ENCODE measurements around the gene C1orf122.

Gene C1orf122

GRCh38 chr1:37844536-37844935, 36.9 kb downstream of the C1orf122 start:
- no peak for DNase-seq (ENCODE audit: low read depth in 2 of 3, low spot score in 1 of 3)

GRCh38 chr1:37845049-37845646, 37.6 kb downstream of the C1orf122 start:
- no peak for DNase-seq (ENCODE audit: low read depth in 2 of 3, low spot score in 1 of 3)

DNA sequence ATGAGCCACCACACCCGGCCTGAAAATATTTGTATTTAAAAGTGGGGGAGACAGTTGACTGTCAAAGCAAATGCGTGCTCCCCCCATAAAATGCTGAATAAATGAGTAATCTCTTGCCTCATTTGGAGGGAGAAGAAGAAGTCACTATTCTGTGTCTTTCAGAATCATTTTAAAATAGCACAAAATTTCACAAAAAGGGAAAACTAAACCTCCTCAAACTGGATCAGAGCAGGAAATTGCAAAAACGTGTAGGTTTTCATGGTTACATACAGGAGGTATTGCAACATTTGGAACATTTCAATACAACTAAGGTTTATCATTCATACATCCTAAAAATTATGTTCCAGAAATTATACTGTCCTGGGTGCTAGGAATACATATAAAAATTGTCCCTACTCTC, 38.2 kb downstream of the C1orf122 start:
- DNase-seq (ENCODE audit: low read depth in 2 of 3, low spot score in 1 of 3), result no peak

- DNase-seq (ENCODE audit: low read depth in 2 of 3, low spot score in 1 of 3), result no peak
Measured at GRCh38 chr1:37846647-37847339, 39.2 kb downstream of the C1orf122 start.

- no peak for DNase-seq (ENCODE audit: low read depth in 2 of 3, low spot score in 1 of 3)
Measured at GRCh38 chr1:37849480-37849879, 41.9 kb downstream of the C1orf122 start.

DNA sequence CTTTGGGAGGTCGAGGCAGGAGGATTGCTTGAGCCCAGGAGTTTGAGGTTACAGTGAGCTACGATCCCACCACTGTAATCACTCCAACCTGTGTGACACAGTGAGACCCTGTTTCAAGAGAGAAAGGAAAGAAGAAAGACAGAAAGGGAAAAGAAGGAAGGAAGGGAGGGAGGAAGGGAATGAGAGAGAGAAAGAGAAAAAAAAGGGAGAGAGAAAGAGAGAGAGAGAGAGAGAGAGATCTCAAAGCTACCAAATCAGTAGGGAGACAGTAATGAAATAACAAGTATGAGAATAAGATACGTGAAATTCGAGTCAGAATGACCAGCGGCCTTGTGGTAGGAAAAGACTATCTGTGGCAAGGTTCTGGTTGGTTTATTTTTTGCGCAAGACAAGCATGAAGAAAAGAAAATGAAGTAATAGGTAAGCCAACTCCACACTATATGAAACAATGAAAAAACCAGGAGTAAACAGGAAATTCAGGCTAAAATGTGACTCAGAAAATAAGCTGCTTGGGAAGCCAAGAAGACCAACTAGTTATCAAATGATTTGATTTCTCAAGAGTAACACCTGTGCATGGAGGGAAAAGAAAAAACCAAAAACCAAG, 42.9 kb downstream of the C1orf122 start:
- DNase-seq (ENCODE audit: low read depth in 2 of 3, low spot score in 1 of 3), result no peak

- DNase-seq (ENCODE audit: low read depth in 2 of 3, low spot score in 1 of 3), result no peak
Measured at GRCh38 chr1:37851262-37851661, 43.7 kb downstream of the C1orf122 start.

GRCh38 chr1:37851782-37852210, 44.2 kb downstream of the C1orf122 start:
- DNase-seq (ENCODE audit: low read depth in 2 of 3, low spot score in 1 of 3), result no peak

GRCh38 chr1:37853157-37853556, 45.6 kb downstream of the C1orf122 start:
- DNase-seq (ENCODE audit: low read depth in 2 of 3, low spot score in 1 of 3), result no peak

GRCh38 chr1:37854406-37854805, 46.8 kb downstream of the C1orf122 start:
- DNase-seq (ENCODE audit: low read depth in 2 of 3, low spot score in 1 of 3), result no peak

Measured in stimulated activated CD4-positive, alpha-beta T cell treated with anti-CD3 and anti-CD28 coated beads, Interleukin-12 subunit alpha, Interleukin-12 subunit beta, amount 100 ng/mL, for 48 hours (primary cell).